ENCODE results near the gene ATF3.

ATF3 gene

DNA sequence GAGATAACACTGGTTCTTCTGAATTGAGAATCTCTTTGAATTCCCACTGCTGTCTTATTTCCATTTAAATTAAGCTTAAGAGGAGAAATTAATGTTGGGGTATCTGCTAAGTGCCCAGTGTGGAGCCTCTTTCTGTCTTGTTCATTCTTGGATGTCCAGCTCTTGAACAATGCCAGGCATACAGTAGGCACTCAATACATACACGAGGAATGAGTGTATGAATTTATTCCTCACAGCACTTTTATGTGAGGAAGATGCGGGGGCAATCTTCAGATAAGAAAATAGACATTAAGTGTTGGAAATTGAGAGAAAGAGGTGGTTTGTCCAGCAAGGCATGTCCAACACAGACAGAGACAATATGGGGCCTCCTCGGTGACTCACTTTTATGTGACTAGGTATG, 11.8 kb upstream of the ATF3 start:
- H3K27ac ChIP-seq (ENCODE audit: insufficient read depth, low read depth, low read length, poor library complexity, severe bottlenecking), result no peak overlapping the region
- H3K27me3 ChIP-seq (ENCODE audit: control insufficient read depth, insufficient read depth, low read length, poor library complexity, severe bottlenecking), result peaks cover 1% of the 10 kb centered on the region
- H3K4me3 ChIP-seq (ENCODE audit: insufficient read depth, low read depth, low read length), result no peak overlapping the region
- H3K4me1 ChIP-seq (ENCODE audit: control insufficient read depth, insufficient read depth, low read length), result peaks cover 13% of the 10 kb centered on the region
- 93 to 98% methylated on average over 3 of the region's 3 CpGs for WGBS, 2 experiments
- H3K36me3 ChIP-seq (ENCODE audit: control insufficient read depth, insufficient read depth, low read length), result no peaks in the 10 kb centered on the region
- H3K9me3 ChIP-seq (ENCODE audit: control insufficient read depth, low read length), result no peaks in the 10 kb centered on the region

DNA sequence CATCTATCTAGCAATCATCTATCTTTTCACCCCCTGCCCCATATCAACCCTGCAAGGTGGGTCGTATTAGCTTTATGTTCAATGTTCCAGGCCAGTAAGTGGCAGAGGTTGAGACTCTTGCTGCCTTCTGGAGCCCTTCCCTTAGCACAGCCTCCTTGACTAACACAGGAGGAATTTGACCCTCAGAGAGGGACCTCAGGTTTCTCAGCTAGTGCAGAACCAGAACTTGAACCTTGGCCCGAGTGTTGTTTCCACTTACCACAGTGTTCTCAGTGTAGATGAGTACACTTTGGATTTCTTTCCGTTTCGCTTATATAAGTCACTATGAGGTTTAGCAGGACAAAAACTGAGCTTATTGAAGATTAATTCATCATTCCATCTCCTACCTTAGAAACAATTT, 11.1 kb upstream of the ATF3 start:
- Histone ChIP-seq H3K36me3 (ENCODE audit: control insufficient read depth, insufficient read depth, low read length) (no peaks in the 10 kb centered on the region), H3K27ac (ENCODE audit: insufficient read depth, low read depth, low read length, poor library complexity, severe bottlenecking) (no peak overlapping the region), H3K27me3 (ENCODE audit: control insufficient read depth, insufficient read depth, low read length, poor library complexity, severe bottlenecking) (peaks cover 8% of the 10 kb centered on the region), H3K4me3 (ENCODE audit: insufficient read depth, low read depth, low read length) (no peak overlapping the region), H3K9me3 (ENCODE audit: control insufficient read depth, low read length) (no peaks in the 10 kb centered on the region), H3K4me1 (ENCODE audit: control insufficient read depth, insufficient read depth, low read length) (peaks cover 13% of the 10 kb centered on the region)
- 91 to 97% methylated on average over 4 of the region's 4 CpGs for WGBS, 2 experiments

DNA sequence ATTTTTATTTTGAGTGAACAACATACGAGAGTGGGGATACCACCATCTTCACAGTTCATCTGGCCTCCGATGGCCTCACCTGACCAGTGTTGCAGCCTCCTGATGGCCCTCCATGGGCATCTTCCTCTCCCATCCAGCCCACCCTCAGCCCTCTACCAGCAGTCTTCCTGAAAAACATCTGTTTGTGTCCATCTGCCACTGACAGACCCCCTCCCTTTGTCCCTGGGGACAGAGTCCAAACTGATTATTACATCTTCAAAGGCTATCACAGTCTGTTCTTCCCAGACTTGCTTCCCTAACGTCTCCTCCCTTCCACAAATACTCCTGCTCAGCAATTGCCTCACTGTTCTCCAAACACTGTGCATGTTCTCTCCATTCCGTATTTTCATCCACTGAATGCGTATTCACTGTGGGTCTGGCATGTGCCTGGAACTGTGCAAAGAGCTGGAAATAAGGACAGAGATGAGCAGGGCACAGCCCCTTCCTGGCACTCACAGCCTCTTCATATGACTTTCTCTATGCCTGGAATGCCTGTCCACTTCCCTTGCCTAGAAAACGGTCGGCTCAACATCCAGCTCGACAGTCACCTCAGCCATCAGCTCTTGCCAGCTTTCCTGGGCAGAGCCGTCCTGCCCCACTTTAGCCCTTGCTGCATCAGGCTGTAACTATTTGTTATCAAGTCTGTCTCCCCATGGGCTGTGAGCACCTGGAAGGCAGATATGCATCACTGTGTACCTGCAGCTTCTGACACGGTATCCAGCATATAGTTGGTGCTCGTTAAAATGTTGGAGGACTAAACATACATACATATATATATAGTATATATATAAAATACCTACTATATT, 8.3 kb upstream of the ATF3 start:
- Histone ChIP-seq H3K9me3 (ENCODE audit: control insufficient read depth, low read length) (no peaks in the 10 kb centered on the region), H3K27me3 (ENCODE audit: control insufficient read depth, insufficient read depth, low read length, poor library complexity, severe bottlenecking) (peaks cover 13% of the 10 kb centered on the region), H3K27ac (ENCODE audit: insufficient read depth, low read depth, low read length, poor library complexity, severe bottlenecking) (no peak overlapping the region), H3K4me3 (ENCODE audit: insufficient read depth, low read depth, low read length) (no peak overlapping the region), H3K4me1 (ENCODE audit: control insufficient read depth, insufficient read depth, low read length) (peaks cover 14% of the 10 kb centered on the region), H3K36me3 (ENCODE audit: control insufficient read depth, insufficient read depth, low read length) (no peaks in the 10 kb centered on the region)
- 91 to 92% methylated on average over 9 of the region's 11 CpGs for WGBS, 2 experiments

DNA sequence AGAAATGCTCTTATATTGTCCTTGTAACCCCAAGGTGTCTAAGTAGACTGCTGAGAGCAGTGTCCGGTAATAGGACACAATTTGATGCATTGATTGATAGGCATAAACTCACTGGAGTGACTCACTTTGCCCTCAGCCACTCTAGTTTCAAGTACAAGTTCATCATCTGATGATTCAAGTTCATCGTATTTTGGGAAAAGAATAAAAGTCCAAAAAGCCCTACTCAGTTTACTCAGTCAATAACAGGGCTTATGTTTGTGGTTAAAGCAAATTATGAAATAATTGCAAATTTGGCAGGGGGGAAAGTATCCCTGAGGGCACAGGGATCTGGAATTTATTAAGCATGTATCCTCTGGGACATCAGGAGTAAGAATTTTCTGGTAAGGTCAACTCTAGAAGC, 7.6 kb upstream of the ATF3 start:
- H3K4me3 ChIP-seq (ENCODE audit: insufficient read depth, low read depth, low read length), result no peak overlapping the region
- 93% methylated on average over 2 of the region's 2 CpGs for WGBS, 2 experiments
- H3K27ac ChIP-seq (ENCODE audit: insufficient read depth, low read depth, low read length, poor library complexity, severe bottlenecking), result no peak overlapping the region
- peaks cover 19% of the 10 kb centered on the region for H3K4me1 ChIP-seq (ENCODE audit: control insufficient read depth, insufficient read depth, low read length)
- no peaks in the 10 kb centered on the region for H3K9me3 ChIP-seq (ENCODE audit: control insufficient read depth, low read length)
- H3K27me3 ChIP-seq (ENCODE audit: control insufficient read depth, insufficient read depth, low read length, poor library complexity, severe bottlenecking), result peaks cover 20% of the 10 kb centered on the region
- no peaks in the 10 kb centered on the region for H3K36me3 ChIP-seq (ENCODE audit: control insufficient read depth, insufficient read depth, low read length)

DNA sequence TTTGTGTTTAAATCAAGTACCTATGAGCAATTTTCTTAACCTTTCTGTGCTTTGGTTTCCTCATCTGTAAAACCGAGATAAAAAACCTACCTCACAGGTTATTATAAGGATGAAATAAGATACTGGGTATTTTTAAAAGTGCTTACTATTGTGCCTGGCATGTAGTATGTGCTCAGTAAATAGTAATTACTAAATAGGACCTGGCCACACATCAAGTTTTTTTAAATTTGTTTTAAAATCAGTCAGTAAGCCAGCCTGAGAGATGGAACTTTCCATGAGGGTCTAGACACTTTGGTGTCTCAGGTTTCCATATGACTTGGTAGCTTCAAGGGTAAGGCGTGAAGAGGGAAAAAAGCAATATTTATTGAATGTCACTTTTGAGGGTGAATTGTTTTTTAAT, 7.0 kb upstream of the ATF3 start:
- Histone ChIP-seq H3K4me3 (ENCODE audit: insufficient read depth, low read depth, low read length) (no peak overlapping the region), H3K36me3 (ENCODE audit: control insufficient read depth, insufficient read depth, low read length) (no peaks in the 10 kb centered on the region), H3K27me3 (ENCODE audit: control insufficient read depth, insufficient read depth, low read length, poor library complexity, severe bottlenecking) (peaks cover 26% of the 10 kb centered on the region), H3K27ac (ENCODE audit: insufficient read depth, low read depth, low read length, poor library complexity, severe bottlenecking) (no peak overlapping the region), H3K4me1 (ENCODE audit: control insufficient read depth, insufficient read depth, low read length) (peaks cover 20% of the 10 kb centered on the region), H3K9me3 (ENCODE audit: control insufficient read depth, low read length) (no peaks in the 10 kb centered on the region)
- WGBS, 2 experiments, result 91 to 100% methylated on average over 1 of the region's 2 CpGs

DNA sequence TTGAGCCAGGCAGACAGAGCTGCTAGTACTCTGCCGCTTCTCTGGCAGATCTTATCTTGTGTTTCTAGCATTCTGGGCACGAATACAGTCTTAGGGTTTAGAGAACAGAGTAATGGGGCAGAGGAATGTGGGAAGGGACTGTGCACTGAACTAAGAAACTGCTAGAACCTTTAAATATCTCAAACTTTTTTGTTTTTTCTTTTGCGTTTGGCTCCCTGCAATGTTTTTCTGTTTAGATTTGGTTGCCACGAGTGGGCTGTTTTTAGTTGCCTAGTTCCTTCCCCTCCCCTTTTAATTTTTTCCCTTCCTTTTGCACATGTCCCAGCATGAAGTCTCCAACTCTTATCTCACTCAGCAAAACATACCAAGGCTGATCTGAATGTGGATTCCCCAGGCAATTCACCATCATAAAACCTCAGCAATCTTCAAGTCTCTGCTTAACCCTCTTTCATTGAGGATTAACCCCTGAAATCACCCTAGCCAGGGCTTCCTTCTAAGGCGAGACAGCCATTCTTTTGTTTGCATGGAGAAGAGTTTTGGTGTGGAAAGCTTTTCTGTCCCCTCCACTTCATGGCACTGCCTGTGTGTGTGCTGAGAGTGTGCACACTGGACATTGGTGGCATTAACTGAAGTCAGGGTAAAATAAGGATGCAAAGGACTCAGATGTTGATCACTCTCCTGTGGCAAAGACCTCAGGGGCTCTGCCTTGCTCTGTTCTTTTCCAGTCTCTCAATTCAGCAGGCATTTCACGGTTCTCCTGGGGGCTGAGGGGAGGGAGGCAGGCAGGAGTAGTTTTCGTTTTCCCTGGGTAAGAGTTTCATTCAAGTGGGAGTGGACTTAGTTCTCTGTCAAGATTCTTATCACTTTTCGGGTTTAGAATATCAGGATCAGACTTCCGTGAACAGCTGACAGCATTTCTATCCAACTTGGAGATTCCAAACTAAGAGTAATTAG, 2.8 kb upstream of the ATF3 start:
- Histone ChIP-seq H3K27me3 (ENCODE audit: control insufficient read depth, insufficient read depth, low read length, poor library complexity, severe bottlenecking) (peaks cover 56% of the 10 kb centered on the region), H3K36me3 (ENCODE audit: control insufficient read depth, insufficient read depth, low read length) (no peaks in the 10 kb centered on the region), H3K27ac (ENCODE audit: insufficient read depth, low read depth, low read length, poor library complexity, severe bottlenecking) (peak overlapping the region; percentile 77), H3K4me1 (ENCODE audit: control insufficient read depth, insufficient read depth, low read length) (peaks cover 36% of the 10 kb centered on the region), H3K9me3 (ENCODE audit: control insufficient read depth, low read length) (no peaks in the 10 kb centered on the region), H3K4me3 (ENCODE audit: insufficient read depth, low read depth, low read length) (peak overlapping the region; percentile 75)
- 31 to 32% methylated on average over 9 of the region's 9 CpGs for WGBS, 2 experiments

DNA sequence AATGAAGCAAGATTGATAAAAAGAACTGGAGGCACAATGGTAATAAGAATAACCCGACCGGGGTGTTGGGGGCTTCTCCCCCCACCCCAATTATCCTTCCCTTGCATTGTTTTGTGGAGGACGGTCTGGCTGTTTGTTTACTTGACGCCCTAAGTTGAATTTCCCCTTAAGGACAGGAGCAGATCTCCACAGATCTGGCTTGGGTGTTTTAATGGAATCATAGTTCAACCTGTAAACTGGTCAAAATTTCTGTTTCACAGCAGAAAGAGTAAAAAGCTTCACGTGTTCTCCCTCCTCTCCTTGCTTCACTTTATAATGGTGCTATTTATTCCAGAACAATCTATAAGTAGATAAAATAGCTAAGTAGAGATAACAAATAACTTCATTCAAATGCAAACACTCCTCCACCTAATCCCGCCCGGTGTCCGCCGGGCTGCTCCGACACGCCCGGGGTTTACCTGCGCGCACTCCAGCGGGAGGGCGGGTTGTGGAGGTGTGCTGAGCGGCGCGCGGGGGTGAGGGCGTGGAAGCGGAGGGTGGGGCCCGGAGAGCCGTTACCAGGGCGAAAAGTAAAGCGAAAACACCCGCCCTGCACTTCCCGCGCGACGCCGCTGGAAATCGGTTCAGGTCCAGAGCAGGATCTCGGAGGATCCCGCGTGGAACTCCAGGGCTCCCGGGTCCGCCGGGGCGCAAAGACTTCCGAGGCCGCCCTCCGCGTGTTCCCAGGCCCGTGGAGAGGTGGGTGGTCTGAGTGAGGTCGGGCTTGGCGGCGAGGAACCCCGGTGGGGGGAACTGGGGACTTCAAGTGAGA, 2.0 kb upstream of the ATF3 start:
- Histone ChIP-seq H3K27me3 (ENCODE audit: control insufficient read depth, insufficient read depth, low read length, poor library complexity, severe bottlenecking) (peaks cover 62% of the 10 kb centered on the region), H3K36me3 (ENCODE audit: control insufficient read depth, insufficient read depth, low read length) (no peaks in the 10 kb centered on the region), H3K4me1 (ENCODE audit: control insufficient read depth, insufficient read depth, low read length) (peaks cover 45% of the 10 kb centered on the region), H3K9me3 (ENCODE audit: control insufficient read depth, low read length) (no peaks in the 10 kb centered on the region), H3K4me3 (ENCODE audit: insufficient read depth, low read depth, low read length) (peak overlapping the region; percentile 75), H3K27ac (ENCODE audit: insufficient read depth, low read depth, low read length, poor library complexity, severe bottlenecking) (peak overlapping the region; percentile 77)
- 1% methylated on average over 47 to 49 of the region's 49 CpGs for WGBS, 2 experiments

DNA sequence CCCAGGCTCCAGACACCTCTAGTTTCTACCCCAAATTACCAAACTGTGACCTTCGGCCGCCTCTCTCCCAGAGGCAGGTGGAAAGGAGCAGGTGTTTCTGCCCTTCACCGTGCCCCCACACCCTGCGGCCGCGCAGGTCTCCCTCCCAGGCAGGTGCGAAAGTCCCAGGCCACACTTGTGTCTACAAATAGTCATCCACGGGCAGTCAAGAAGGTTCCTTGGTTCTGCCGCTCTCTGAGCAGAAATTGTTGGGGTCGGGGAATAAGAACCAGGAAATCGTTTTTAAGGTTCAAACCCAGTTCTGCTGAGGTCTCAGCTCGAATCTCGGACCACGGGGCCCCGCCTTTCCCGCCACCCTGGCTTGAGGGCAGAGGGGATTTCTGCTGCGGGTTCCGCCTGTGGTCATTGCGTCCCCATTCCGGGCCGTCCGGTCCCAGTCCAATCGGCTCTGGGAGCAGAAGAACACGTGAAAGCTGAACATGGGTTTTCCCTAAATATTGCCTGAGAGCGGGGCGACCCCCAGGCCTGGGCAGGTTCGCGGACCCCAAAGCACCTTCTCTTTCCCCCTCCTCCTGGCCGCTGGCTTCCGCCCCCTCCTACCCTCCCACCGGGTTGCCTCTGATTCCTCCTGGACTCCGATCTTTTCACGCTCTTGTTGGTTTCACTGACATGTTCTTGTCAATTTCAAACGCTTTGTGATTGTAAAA, 1.2 kb upstream of the ATF3 start:
- Histone ChIP-seq H3K4me3 (ENCODE audit: insufficient read depth, low read depth, low read length) (peak overlapping the region; percentile 75), H3K27me3 (ENCODE audit: control insufficient read depth, insufficient read depth, low read length, poor library complexity, severe bottlenecking) (peaks cover 56% of the 10 kb centered on the region), H3K4me1 (ENCODE audit: control insufficient read depth, insufficient read depth, low read length) (peaks cover 52% of the 10 kb centered on the region), H3K27ac (ENCODE audit: insufficient read depth, low read depth, low read length, poor library complexity, severe bottlenecking) (no peak overlapping the region), H3K36me3 (ENCODE audit: control insufficient read depth, insufficient read depth, low read length) (no peaks in the 10 kb centered on the region), H3K9me3 (ENCODE audit: control insufficient read depth, low read length) (no peaks in the 10 kb centered on the region)
- WGBS, 2 experiments, result 1 to 2% methylated on average over 34 of the region's 34 CpGs

DNA sequence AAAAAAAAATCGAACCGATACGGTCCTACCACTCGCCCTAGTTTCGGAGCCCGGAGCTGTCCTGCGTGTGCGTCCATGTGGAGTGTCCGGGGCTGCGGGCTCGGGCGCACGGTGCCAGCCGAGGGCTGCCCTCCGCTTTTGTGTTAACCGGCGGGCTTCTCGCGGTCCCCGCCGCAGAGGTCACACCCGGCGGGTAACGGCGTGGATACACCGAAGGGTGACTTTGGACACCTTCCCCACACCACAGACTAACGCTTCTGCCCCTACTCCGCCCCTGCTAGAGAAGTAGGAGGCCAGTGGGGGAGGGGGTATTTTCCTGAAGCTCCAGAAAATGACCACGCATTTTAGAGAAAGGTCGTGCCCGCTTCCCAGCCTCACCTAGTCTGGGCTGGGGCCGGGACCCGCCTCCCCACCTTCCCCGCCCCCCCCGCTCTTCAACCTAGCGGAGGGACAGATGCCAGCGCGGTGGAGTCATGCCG, 609 bp upstream of the ATF3 start:
- H3K27ac ChIP-seq (ENCODE audit: insufficient read depth, low read depth, low read length, poor library complexity, severe bottlenecking), result peak overlapping the region; percentile 76
- peaks cover 53% of the 10 kb centered on the region for H3K27me3 ChIP-seq (ENCODE audit: control insufficient read depth, insufficient read depth, low read length, poor library complexity, severe bottlenecking)
- H3K4me1 ChIP-seq (ENCODE audit: control insufficient read depth, insufficient read depth, low read length), result peaks cover 56% of the 10 kb centered on the region
- H3K36me3 ChIP-seq (ENCODE audit: control insufficient read depth, insufficient read depth, low read length), result no peaks in the 10 kb centered on the region
- 0 to 1% methylated on average over 38 of the region's 39 CpGs for WGBS, 2 experiments
- H3K4me3 ChIP-seq (ENCODE audit: insufficient read depth, low read depth, low read length), result peak overlapping the region; percentile 75
- no peaks in the 10 kb centered on the region for H3K9me3 ChIP-seq (ENCODE audit: control insufficient read depth, low read length)

Data from ectodermal cell (in vitro differentiated cells).